K562 (cell line): Measurements from ENCODE around the gene MINK1. TPM values are rescaled to one million over a fixed set of nuclear protein-coding genes. Genes with fewer than 3 reads are reported as not detected.

Experiments used
- ATAC-seq: fragments of 200-7000 bp; cut with Tn5 transposase; 3 replicates; pipeline ENCODE4 v1.9.1; 2020; ENCODE audit warnings: moderate library complexity
- BruUV-seq: library from RNA; stranded (reverse); fragments of 400-500 nt; replicated peaks from 2 replicates; lab custom pipeline; 2021; lab: Mats Ljungman, UMichigan
- CTCF ChIA-PET: fragments of 300-600 bp; formaldehyde crosslinking; extraction: SDS; loops from one replicate; lab custom pipeline; 2021; ENCODE audit warnings: low intra/inter-chr PET ratio; lab: Yijun Ruan, JAX
- POLR2A ChIA-PET: fragments of 300-600, 350-650 bp; sonication (Branson Sonifier 250); formaldehyde crosslinking; extraction: SDS; loops from one replicate; lab custom pipeline; 2021; ENCODE audit warnings: antibody characterized with exemption, inconsistent platforms; lab: Yijun Ruan, JAX
- DNase-seq, 4 experiments: peaks; one replicate each; pipeline versions ENCODE4 v3.0.0 to v3.0.0-alpha.2; 2011 to 2018; ENCODE audit warnings: low spot score in 3 of 4, mixed read lengths in 3 of 4; ENCODE audit errors: extremely low read depth in 1 of 4
- FAIRE-seq: peaks from 2 replicates; lab custom pipeline; 2011; peaks lifted over from hg19 to GRCh38; lab: Jason Lieb, UNC
- H2AFZ ChIP-seq: 2 replicates; pipeline ENCODE4 v1.6.0; 2011; ENCODE audit warnings: low read depth, low read length, control low read depth, inconsistent platforms
- H3K27ac ChIP-seq: fragments of 200-600 bp; 3 replicates; pipeline ENCODE4 v1.8.0; 2011; ENCODE audit warnings: low read depth, mild to moderate bottlenecking, control low read depth, inconsistent platforms, low read length, moderate library complexity, mixed read lengths; ENCODE audit errors: extremely low read depth
- H3K27me3 ChIP-seq, 2 experiments: fragments of 300-600 bp in 1 of 2; 2 replicates in 1 of 2; 3 replicates in 1 of 2; pipeline versions ENCODE4 v1.6.0 to v1.8.0; 2011; ENCODE audit warnings: inconsistent platforms in 2 of 2, low read length in 2 of 2, mild to moderate bottlenecking in 1 of 2, mixed read lengths in 1 of 2, moderate library complexity in 1 of 2; ENCODE audit not compliant: control insufficient read depth in 2 of 2, insufficient read depth in 2 of 2
- H3K36me3 ChIP-seq: fragments of 300-600 bp; 3 replicates; pipeline ENCODE4 v1.8.0; 2011; ENCODE audit warnings: mild to moderate bottlenecking, low read length, inconsistent platforms; ENCODE audit not compliant: control insufficient read depth, insufficient read depth
- H3K4me1 ChIP-seq, 2 experiments: fragments of 200-600 bp in 1 of 2; replicated peaks in 1 of 2; 2 replicates in 1 of 2; 3 replicates in 1 of 2; pipeline versions ENCODE4 v1.5.1 to v1.8.0; 2011; ENCODE audit warnings: inconsistent platforms in 2 of 2, low read length in 2 of 2, mild to moderate bottlenecking in 1 of 2, mixed read lengths in 1 of 2, moderate library complexity in 1 of 2; ENCODE audit not compliant: control insufficient read depth in 2 of 2, insufficient read depth in 2 of 2
- H3K4me2 ChIP-seq: 2 replicates; pipeline ENCODE4 v1.6.1; 2011; ENCODE audit warnings: low read length, control low read depth, inconsistent platforms, mixed read lengths; ENCODE audit not compliant: insufficient read depth
- H3K4me3 ChIP-seq: fragments of 200-600 bp; sonication (generic), shearing (Covaris generic); 2 replicates; pipeline ENCODE4 v1.5.1; 2016; ENCODE audit warnings: control low read depth, inconsistent platforms
- H3K79me2 ChIP-seq: fragments of 200-600 bp; 3 replicates; pipeline ENCODE4 v1.8.0; 2011; ENCODE audit warnings: low read length, inconsistent platforms; ENCODE audit not compliant: control insufficient read depth, insufficient read depth
- H3K9ac ChIP-seq, 2 experiments: 2 replicates each; pipeline versions ENCODE4 v1.6.0 to v1.6.1; 2011; ENCODE audit warnings: low read depth in 2 of 2, low read length in 2 of 2, control low read depth in 1 of 2, inconsistent platforms in 1 of 2, mild to moderate bottlenecking in 1 of 2, mixed read lengths in 1 of 2; ENCODE audit not compliant: insufficient read depth in 1 of 2
- H3K9me1 ChIP-seq: one replicate; pipeline ENCODE4 v1.6.0; 2011; ENCODE audit warnings: inconsistent platforms, mild to moderate bottlenecking, low read length, moderate library complexity; ENCODE audit not compliant: control insufficient read depth, insufficient read depth
- H3K9me3 ChIP-seq: replicated peaks from 2 replicates; pipeline ENCODE4 v1.5.1; 2011; ENCODE audit warnings: low read depth, low read length, inconsistent platforms; ENCODE audit not compliant: control insufficient read depth, insufficient read depth
- H4K20me1 ChIP-seq: replicated peaks from 2 replicates; pipeline ENCODE4 v1.6.1; 2011; ENCODE audit warnings: low read length, inconsistent platforms, mixed read lengths; ENCODE audit not compliant: control insufficient read depth, insufficient read depth
- CHD2 ChIP-seq: IDR thresholded peaks from 2 replicates; pipeline ENCODE4 v1.6.1; 2011; ENCODE audit warnings: low read depth, low read length
- E2F3 ChIP-seq: fragments of 250-450 bp; sonication (Bioruptor Pico); IDR thresholded peaks from 2 replicates; pipeline ENCODE4 v1.4.0; 2020; ENCODE audit warnings: mild to moderate bottlenecking
- MCM2 ChIP-seq: fragments of 450-650 bp; IDR thresholded peaks from 2 replicates; pipeline ENCODE4 v1.6.1; 2017; ENCODE audit warnings: low read depth, mild to moderate bottlenecking
- NFIC ChIP-seq: fragments of 450-650 bp; IDR thresholded peaks from 2 replicates; pipeline ENCODE4 v1.6.1; 2017; ENCODE audit warnings: mild to moderate bottlenecking, inconsistent platforms
- NR2C2 ChIP-seq, 2 experiments: fragments of 200-800 bp in 1 of 2; sonication (Bioruptor generic) in 1 of 2; sonication (generic) in 1 of 2; formaldehyde crosslinking in 1 of 2; IDR thresholded peaks; 2 replicates each; pipeline versions ENCODE4 v1.6.1 to v1.8.0; 2016 to 2022; ENCODE audit warnings: mild to moderate bottlenecking in 1 of 2, missing compliant biosample characterization in 1 of 2, missing genetic modification characterization in 1 of 2, missing genetic modification reagents in 1 of 2
- PCBP1 ChIP-seq: fragments of 200-400 bp; formaldehyde crosslinking; IDR thresholded peaks from 2 replicates; pipeline ENCODE4 v1.6.1; 2018; ENCODE audit warnings: mild to moderate bottlenecking, low read depth, low read length; ENCODE audit not compliant: poor library complexity, severe bottlenecking
- SNRNP70 ChIP-seq: fragments of 200-400 bp; formaldehyde crosslinking; optimal IDR thresholded peaks from 2 replicates; pipeline ENCODE3; 2017; ENCODE audit warnings: low read depth, low read length
- STAT5B ChIP-seq: fragments of 250-450 bp; sonication (Bioruptor Pico); IDR thresholded peaks from 2 replicates; pipeline ENCODE4 v1.8.0; 2021; ENCODE audit warnings: mild to moderate bottlenecking, inconsistent platforms
- ZNF232 ChIP-seq: sonication (generic); formaldehyde crosslinking; IDR thresholded peaks from 2 replicates; pipeline ENCODE4 v1.8.0; 2022; ENCODE audit warnings: mild to moderate bottlenecking, missing genetic modification reagents
- WGBS: fragments of 100-300 bp; shearing (Covaris generic); methylation state at CpG from one replicate; pipeline ENCODE4 v1.1.6; 2016; ENCODE audit warnings: low coverage, mixed read lengths; ENCODE audit not compliant: insufficient coverage; ENCODE audit errors: missing lambda C conversion rate; 5-methylcytosine and 5-hydroxymethylcytosine counted together
- in situ Hi-C: fragments of 300-500 bp; cut with MboI; formaldehyde crosslinking; loops from 4 replicates; pipeline ENCODE4 v1.15.0; 2018; ENCODE audit warnings: inconsistent platforms, mixed read lengths
- intact Hi-C: fragments of 100-400 bp; cut with micrococcal nuclease; formaldehyde crosslinking; loops from 2 replicates; pipeline ENCODE4 v1.14.2; 2022
- polyA plus RNA-seq, 8 experiments: library from polyadenylated mRNA; depleted of rRNA in 4 of 8; stranded (reverse) in 5 of 8; unstranded in 3 of 8; fragments of >200 nt; fragmentation: Nextera tagmentation in 2 of 8; fragmentation: Illumina TruSeq in 1 of 8; extraction: Ambion mirVana in 2 of 8; extraction: Trizol in 1 of 8; gene quantifications; 2 replicates each; pipeline versions ENCODE4 v1.2.1 to v1.2.3, GENCODE V29; 2011 to 2014; ENCODE audit warnings: inconsistent platforms in 1 of 8, missing spikeins in 1 of 8
- total RNA-seq, 7 experiments: library from RNA; depleted of rRNA in 6 of 7; stranded (reverse); fragments of >200 nt in 6 of 7; fragmentation: Illumina TruSeq in 2 of 7; extraction: Trizol in 2 of 7; gene quantifications; 2 replicates each; pipeline versions ENCODE4 v1.2.1 to v1.2.3, GENCODE V29; 2011 to 2021; ENCODE audit warnings: low replicate concordance in 1 of 7
- TF ChIP-seq, protein P1 (sequence below): sonication (generic); formaldehyde crosslinking; IDR thresholded peaks from 2 replicates; pipeline ENCODE4 v1.8.0; 2023; ENCODE audit warnings: missing genetic modification reagents, mild to moderate bottlenecking, borderline replicate concordance
- TF ChIP-seq, protein P2 (sequence below): sonication (generic); formaldehyde crosslinking; IDR thresholded peaks from 2 replicates; pipeline ENCODE4 v1.8.0; 2022; ENCODE audit warnings: mild to moderate bottlenecking, missing genetic modification reagents
- TF ChIP-seq, protein P3 (sequence below): fragments of 150-350 bp; IDR thresholded peaks from 2 replicates; pipeline ENCODE4 v1.6.1; 2014; ENCODE audit warnings: low read depth, mild to moderate bottlenecking, low read length, borderline replicate concordance

MINK1 gene
- total and polyA plus RNA-seq, 9 of the 15 experiments (the other 6 are each of a cell fraction or from before 2014, with no cell fraction given): 0.11 to 54.2 (median 14.9) TPM

DNA sequence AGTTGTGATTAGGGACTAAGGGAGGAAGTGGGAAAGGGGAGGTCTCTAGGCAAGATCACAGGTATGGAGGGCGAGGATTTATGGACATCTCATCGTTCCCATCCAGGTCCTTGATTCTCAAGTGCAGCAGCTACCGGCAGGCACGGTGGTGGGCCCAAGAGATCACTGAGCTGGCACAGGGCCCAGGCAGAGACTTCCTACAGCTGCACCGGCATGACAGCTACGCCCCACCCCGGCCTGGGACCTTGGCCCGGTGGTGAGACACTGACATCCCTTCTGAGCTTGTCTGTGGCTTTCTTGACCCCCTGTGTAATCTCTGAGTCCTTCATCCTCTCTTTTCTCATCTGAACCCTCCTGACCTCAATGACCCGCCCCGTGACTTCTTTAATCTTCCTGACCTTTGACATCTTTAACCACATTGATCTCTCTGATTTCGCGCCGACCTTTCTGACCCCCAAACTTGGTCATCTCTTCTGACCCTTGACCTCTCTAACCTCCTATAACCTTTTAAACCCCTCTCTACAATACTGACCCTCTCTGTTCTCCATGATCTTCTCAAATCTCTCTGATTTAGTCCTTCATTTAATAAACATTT lies 22.3 kb upstream of the MINK1 start:
- Histone ChIP-seq H4K20me1 (no peaks in the 10 kb centered on the region; the same call in 1 of the 2 replicates), H3K9me1 (no peaks in the 10 kb centered on the region), H3K27ac (no peak overlapping the region), H3K79me2 (no peaks in the 10 kb centered on the region), H3K4me3 (no peak overlapping the region), H3K27me3 (no peaks in the 10 kb centered on the region), H3K9ac (no peak overlapping the region), H3K4me1 (peaks cover 3 to 22% of the 10 kb centered on the region in 2 experiments; a peak in 3 of 5 replicates), H3K36me3 (no peaks in the 10 kb centered on the region), H3K4me2 (no peak overlapping the region), H2AFZ (no peak overlapping the region), H3K9me3 (no peaks in the 10 kb centered on the region)
- no peak for DNase-seq
- intact Hi-C loops (no loop called here), in situ Hi-C loops (no loop called here)
- no peak for ATAC-seq
- 34% methylated on average over 12 of the region's 13 CpGs for WGBS
- FAIRE-seq: no peak
- POLR2A ChIA-PET: no interaction called here
- no TSS peak for BruUV-seq
- CTCF ChIA-PET: no interaction called here
- TF ChIP-seq ZNF232 (CRISPR knock-in tag): no peak
- TF ChIP-seq NFIC: peak; percentile 45; the same call in 1 of the 2 replicates
- TF ChIP-seq PCBP1: no peak
- TF ChIP-seq STAT5B (CRISPR knock-in tag): no peak
- TF ChIP-seq, protein P1, sequence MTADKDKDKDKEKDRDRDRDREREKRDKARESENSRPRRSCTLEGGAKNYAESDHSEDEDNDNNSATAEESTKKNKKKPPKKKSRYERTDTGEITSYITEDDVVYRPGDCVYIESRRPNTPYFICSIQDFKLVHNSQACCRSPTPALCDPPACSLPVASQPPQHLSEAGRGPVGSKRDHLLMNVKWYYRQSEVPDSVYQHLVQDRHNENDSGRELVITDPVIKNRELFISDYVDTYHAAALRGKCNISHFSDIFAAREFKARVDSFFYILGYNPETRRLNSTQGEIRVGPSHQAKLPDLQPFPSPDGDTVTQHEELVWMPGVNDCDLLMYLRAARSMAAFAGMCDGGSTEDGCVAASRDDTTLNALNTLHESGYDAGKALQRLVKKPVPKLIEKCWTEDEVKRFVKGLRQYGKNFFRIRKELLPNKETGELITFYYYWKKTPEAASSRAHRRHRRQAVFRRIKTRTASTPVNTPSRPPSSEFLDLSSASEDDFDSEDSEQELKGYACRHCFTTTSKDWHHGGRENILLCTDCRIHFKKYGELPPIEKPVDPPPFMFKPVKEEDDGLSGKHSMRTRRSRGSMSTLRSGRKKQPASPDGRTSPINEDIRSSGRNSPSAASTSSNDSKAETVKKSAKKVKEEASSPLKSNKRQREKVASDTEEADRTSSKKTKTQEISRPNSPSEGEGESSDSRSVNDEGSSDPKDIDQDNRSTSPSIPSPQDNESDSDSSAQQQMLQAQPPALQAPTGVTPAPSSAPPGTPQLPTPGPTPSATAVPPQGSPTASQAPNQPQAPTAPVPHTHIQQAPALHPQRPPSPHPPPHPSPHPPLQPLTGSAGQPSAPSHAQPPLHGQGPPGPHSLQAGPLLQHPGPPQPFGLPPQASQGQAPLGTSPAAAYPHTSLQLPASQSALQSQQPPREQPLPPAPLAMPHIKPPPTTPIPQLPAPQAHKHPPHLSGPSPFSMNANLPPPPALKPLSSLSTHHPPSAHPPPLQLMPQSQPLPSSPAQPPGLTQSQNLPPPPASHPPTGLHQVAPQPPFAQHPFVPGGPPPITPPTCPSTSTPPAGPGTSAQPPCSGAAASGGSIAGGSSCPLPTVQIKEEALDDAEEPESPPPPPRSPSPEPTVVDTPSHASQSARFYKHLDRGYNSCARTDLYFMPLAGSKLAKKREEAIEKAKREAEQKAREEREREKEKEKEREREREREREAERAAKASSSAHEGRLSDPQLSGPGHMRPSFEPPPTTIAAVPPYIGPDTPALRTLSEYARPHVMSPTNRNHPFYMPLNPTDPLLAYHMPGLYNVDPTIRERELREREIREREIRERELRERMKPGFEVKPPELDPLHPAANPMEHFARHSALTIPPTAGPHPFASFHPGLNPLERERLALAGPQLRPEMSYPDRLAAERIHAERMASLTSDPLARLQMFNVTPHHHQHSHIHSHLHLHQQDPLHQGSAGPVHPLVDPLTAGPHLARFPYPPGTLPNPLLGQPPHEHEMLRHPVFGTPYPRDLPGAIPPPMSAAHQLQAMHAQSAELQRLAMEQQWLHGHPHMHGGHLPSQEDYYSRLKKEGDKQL (CRISPR knock-in tag): no peak
- TF ChIP-seq SNRNP70: no peak
- no peak for TF ChIP-seq NR2C2 (CRISPR knock-in tag; IDR thresholded peaks at IDR 0.05)
- peak; percentile 58 for TF ChIP-seq NR2C2 (tag; IDR thresholded peaks at IDR 0.05)
- TF ChIP-seq MCM2: no peak
- TF ChIP-seq E2F3 (CRISPR knock-in tag): no peak
- TF ChIP-seq, protein P2, sequence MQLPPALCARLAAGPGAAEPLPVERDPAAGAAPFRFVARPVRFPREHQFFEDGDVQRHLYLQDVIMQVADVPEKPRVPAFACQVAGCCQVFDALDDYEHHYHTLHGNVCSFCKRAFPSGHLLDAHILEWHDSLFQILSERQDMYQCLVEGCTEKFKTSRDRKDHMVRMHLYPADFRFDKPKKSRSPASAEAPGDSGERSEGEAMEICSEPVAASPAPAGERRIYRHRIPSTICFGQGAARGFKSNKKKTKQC (CRISPR knock-in tag): no peak
- TF ChIP-seq CHD2: no peak
- TF ChIP-seq, protein P3, sequence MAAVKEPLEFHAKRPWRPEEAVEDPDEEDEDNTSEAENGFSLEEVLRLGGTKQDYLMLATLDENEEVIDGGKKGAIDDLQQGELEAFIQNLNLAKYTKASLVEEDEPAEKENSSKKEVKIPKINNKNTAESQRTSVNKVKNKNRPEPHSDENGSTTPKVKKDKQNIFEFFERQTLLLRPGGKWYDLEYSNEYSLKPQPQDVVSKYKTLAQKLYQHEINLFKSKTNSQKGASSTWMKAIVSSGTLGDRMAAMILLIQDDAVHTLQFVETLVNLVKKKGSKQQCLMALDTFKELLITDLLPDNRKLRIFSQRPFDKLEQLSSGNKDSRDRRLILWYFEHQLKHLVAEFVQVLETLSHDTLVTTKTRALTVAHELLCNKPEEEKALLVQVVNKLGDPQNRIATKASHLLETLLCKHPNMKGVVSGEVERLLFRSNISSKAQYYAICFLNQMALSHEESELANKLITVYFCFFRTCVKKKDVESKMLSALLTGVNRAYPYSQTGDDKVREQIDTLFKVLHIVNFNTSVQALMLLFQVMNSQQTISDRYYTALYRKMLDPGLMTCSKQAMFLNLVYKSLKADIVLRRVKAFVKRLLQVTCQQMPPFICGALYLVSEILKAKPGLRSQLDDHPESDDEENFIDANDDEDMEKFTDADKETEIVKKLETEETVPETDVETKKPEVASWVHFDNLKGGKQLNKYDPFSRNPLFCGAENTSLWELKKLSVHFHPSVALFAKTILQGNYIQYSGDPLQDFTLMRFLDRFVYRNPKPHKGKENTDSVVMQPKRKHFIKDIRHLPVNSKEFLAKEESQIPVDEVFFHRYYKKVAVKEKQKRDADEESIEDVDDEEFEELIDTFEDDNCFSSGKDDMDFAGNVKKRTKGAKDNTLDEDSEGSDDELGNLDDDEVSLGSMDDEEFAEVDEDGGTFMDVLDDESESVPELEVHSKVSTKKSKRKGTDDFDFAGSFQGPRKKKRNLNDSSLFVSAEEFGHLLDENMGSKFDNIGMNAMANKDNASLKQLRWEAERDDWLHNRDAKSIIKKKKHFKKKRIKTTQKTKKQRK: no peak
